SJCRH30 (cell line): ENCODE results near the gene ERLEC1. TPM values are rescaled to one million over a fixed set of nuclear protein-coding genes. Genes with fewer than 3 reads are reported as not detected.

Experiments
- DNase-seq, 2 experiments: peaks; one replicate each; pipeline ENCODE4 v3.0.0-alpha.2; 2015 to 2020
- H3K27ac ChIP-seq: fragments of 250-450 bp; sonication (Bioruptor Pico); 2 replicates; pipeline ENCODE4 v1.5.1; 2020; ENCODE audit warnings: mild to moderate bottlenecking, moderate library complexity
- H3K27me3 ChIP-seq: fragments of 250-450 bp; sonication (Bioruptor Pico); 2 replicates; pipeline ENCODE4 v1.5.1; 2020; ENCODE audit warnings: mild to moderate bottlenecking, moderate library complexity
- H3K36me3 ChIP-seq: fragments of 250-450 bp; sonication (Bioruptor Pico); 2 replicates; pipeline ENCODE4 v1.5.1; 2020; ENCODE audit warnings: mild to moderate bottlenecking, moderate library complexity
- H3K4me1 ChIP-seq: fragments of 250-450 bp; sonication (Bioruptor Pico); 2 replicates; pipeline ENCODE4 v1.5.1; 2020; ENCODE audit warnings: mild to moderate bottlenecking, moderate library complexity
- H3K4me3 ChIP-seq: fragments of 250-450 bp; sonication (Bioruptor Pico); 2 replicates; pipeline ENCODE4 v1.5.1; 2020; ENCODE audit warnings: mild to moderate bottlenecking, moderate library complexity
- H3K9me3 ChIP-seq: fragments of 250-450 bp; sonication (Bioruptor Pico); replicated peaks from 2 replicates; pipeline ENCODE4 v1.5.1; 2020; ENCODE audit warnings: mild to moderate bottlenecking, moderate library complexity
- total RNA-seq: library from RNA; depleted of rRNA; stranded (reverse); fragments of >200 nt; shearing (Covaris generic); gene quantifications from 2 replicates; pipeline ENCODE4 v1.2.3, GENCODE V29; 2014; rRNA removed

The ERLEC1 gene
- total RNA-seq, 1 experiment from 2014 or later: 51.5 TPM

DNA sequence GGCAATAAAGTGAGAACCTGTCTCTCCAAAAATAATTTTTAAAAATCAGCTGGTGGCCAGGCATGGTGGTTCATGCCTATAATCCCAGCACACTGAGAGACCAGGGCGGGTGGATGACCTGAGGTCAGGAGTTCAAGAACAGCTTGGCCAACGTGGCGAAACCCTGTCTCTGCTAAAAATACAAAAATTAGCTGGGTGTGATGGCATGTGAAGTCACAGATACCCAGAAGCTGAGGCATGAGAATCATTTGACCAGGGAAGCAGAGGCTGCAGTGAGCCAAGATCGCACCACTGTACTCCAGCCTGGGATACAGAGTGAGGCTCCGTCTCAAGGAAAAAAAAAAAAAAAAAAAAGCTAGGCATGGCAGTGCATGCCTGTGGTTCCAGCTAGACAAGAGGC is 80.3 kb downstream of the ERLEC1 start:
- H3K4me1 ChIP-seq: no peaks in the 10 kb centered on the region
- H3K27me3 ChIP-seq: no peaks in the 10 kb centered on the region
- H3K36me3 ChIP-seq: peaks cover 71% of the 10 kb centered on the region
- no peak overlapping the region for H3K4me3 ChIP-seq
- DNase-seq: no peak
- H3K27ac ChIP-seq: no peak overlapping the region
- H3K9me3 ChIP-seq: no peaks in the 10 kb centered on the region

GRCh38 chr2:53867773-53868172 is 80.9 kb downstream of the ERLEC1 start:
- no peak overlapping the region for H3K27ac ChIP-seq
- H3K36me3 ChIP-seq: peaks cover 72% of the 10 kb centered on the region
- H3K9me3 ChIP-seq: no peaks in the 10 kb centered on the region
- H3K27me3 ChIP-seq: no peaks in the 10 kb centered on the region
- H3K4me3 ChIP-seq: no peak overlapping the region
- DNase-seq: no peak
- H3K4me1 ChIP-seq: no peaks in the 10 kb centered on the region

Other genes starting within 250 kb of the ERLEC1 start
- gene CHAC2, start 19.2 kb upstream of the ERLEC1 start, total RNA-seq: 25.8 and 30.2 TPM in 2 replicates
- 42.3 and 44.4 TPM in 2 replicates for gene ASB3, start 91 bp upstream of the ERLEC1 start, total RNA-seq
- 3.2 and 4.5 TPM in 2 replicates for gene GPR75, start 72.9 kb downstream of the ERLEC1 start, total RNA-seq
- 71.7 and 82.8 TPM in 2 replicates for gene PSME4, start 183.9 kb downstream of the ERLEC1 start, total RNA-seq